ENCODE measurements around the gene SLC34A2. TPM values are rescaled to one million over a fixed set of nuclear protein-coding genes. Genes with fewer than 3 reads are reported as not detected.

Gene SLC34A2
- total and polyA plus RNA-seq, 10 of the 15 experiments (the other 5 are each of a cell fraction or from before 2014, with no cell fraction given), result 0.08 to 0.59 TPM; not detected in 8

Small RNA genes lying within 50 kb of the gene (small RNA-seq; reads per million reads assigned to genes)
- gene AC092436.3 (not detected), gene MTND4LP22 (not detected), gene RPS29P11 (not detected)

Other genes with a start within 250 kb of the SLC34A2 start
- gene SEL1L3, start 207.1 kb downstream of the SLC34A2 start, total RNA-seq (2014; rRNA removed), result 49.5 and 56.9 TPM in 2 replicates
- gene SEL1L3, start 207.1 kb downstream of the SLC34A2 start, total RNA-seq (2014; rRNA removed; fragmentation: Illumina TruSeq; extraction: Trizol), result 64.8 and 71.3 TPM in 2 replicates
- gene SEL1L3, start 207.1 kb downstream of the SLC34A2 start, total RNA-seq (2021), result 52.0 and 54.6 TPM in 2 replicates
- gene SEL1L3, start 207.1 kb downstream of the SLC34A2 start, polyA plus RNA-seq (2011; rRNA removed), result 43.2 and 48.5 TPM in 2 replicates
- 82.2 and 100 TPM in 2 replicates for gene SEL1L3, start 207.1 kb downstream of the SLC34A2 start, polyA plus RNA-seq (2014; fragmentation: Illumina TruSeq; extraction: Trizol)
- gene SEL1L3, start 207.1 kb downstream of the SLC34A2 start, polyA plus RNA-seq (2014; fragmentation: Nextera tagmentation; extraction: Ambion mirVana), result 10 to 100 TPM; 26.9 to 28.4 TPM
- 48.3 and 51.4 TPM in 2 replicates for gene SEL1L3, start 207.1 kb downstream of the SLC34A2 start, polyA plus RNA-seq (2014; rRNA removed)
- 10 to 100 TPM; 20.4 to 29.5 TPM for gene SEL1L3, start 207.1 kb downstream of the SLC34A2 start, polyA plus RNA-seq (2016; fragmentation: Nextera tagmentation; extraction: Ambion mirVana)